Hepatic stellate cell (primary cell): ENCODE measurements around the gene ALDH3B1.

Experiments used
- DNase-seq: peaks from one replicate; pipeline ENCODE4 v3.0.0; 2011; ENCODE audit warnings: low spot score

Gene ALDH3B1

GRCh38 chr11:68044145-68044813, 34.2 kb downstream of the ALDH3B1 start:
- no peak for DNase-seq

- DNase-seq: no peak
These were observed 34.8 kb downstream of the ALDH3B1 start for GRCh38 chr11:68044898-68045351.

GRCh38 chr11:68047437-68048290, 37.5 kb downstream of the ALDH3B1 start:
- DNase-seq: no peak

DNA sequence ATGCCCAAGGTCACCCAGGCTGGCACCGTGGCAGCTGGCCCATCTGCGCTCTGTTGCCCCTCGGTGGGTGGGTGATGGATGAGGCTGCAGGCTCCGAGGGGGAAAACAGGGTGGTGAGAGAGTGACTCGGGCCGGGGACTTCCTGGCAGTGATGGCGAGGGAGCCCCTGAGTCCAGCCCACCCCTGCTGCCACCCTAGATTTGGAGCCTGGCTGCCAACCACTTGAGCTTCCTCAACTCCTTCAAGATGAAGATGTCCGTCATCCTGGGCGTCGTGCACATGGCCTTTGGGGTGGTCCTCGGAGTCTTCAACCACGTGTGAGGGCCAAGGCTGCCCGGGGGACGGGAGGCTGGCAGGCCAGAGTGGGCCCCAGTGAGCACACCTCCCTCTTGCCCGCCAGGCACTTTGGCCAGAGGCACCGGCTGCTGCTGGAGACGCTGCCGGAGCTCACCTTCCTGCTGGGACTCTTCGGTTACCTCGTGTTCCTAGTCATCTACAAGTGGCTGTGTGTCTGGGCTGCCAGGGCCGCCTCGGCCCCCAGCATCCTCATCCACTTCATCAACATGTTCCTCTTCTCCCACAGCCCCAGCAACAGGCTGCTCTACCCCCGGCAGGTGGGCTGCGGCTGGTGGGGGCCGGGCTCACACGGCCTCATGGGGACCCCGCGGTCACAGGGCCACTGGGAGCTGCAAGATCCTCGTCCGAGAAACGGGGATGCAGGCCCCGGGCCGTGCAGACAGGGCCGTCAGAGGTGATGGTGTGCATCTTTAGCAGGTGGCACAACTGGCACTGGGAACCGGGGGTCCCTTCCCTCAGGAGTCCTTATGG, 38.8 kb downstream of the ALDH3B1 start:
- no peak for DNase-seq

DNA sequence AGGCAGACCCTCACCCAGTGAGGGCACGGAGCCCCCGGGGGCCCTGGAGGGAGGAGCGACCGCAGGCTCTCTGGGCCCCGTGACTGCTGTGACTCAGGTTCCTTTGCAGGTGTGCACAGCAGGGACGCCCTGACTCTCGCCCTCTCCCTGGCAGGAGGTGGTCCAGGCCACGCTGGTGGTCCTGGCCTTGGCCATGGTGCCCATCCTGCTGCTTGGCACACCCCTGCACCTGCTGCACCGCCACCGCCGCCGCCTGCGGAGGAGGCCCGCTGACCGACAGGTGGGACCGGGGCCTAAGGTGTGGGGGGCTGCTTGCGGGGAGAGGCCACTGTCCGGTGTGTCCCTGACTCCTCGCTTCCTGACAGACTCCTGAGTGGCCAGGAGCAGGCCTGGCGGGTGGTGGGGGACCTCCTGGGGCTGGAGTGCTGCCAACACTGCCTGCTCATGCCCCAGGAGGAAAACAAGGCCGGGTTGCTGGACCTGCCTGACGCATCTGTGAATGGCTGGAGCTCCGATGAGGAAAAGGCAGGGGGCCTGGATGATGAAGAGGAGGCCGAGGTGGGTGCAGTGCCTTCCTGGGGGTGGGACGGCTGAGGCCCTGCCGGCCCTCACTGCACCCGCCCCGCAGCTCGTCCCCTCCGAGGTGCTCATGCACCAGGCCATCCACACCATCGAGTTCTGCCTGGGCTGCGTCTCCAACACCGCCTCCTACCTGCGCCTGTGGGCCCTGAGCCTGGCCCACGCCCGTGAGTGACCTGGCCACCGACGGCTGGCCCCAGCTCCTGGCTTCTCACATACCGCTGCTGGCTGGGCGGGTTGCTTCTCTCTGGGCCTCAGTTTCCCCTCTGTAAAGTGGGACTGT, 39.6 kb downstream of the ALDH3B1 start:
- DNase-seq: no peak

GRCh38 chr11:68050371-68050841, 40.3 kb downstream of the ALDH3B1 start:
- no peak for DNase-seq

- peak; percentile 8 for DNase-seq
These were observed 41.3 kb downstream of the ALDH3B1 start for GRCh38 chr11:68051191-68052136.

GRCh38 chr11:68052137-68052873, 42.2 kb downstream of the ALDH3B1 start:
- DNase-seq: no peak

GRCh38 chr11:68053117-68053516, 43.0 kb downstream of the ALDH3B1 start:
- DNase-seq: no peak

DNA sequence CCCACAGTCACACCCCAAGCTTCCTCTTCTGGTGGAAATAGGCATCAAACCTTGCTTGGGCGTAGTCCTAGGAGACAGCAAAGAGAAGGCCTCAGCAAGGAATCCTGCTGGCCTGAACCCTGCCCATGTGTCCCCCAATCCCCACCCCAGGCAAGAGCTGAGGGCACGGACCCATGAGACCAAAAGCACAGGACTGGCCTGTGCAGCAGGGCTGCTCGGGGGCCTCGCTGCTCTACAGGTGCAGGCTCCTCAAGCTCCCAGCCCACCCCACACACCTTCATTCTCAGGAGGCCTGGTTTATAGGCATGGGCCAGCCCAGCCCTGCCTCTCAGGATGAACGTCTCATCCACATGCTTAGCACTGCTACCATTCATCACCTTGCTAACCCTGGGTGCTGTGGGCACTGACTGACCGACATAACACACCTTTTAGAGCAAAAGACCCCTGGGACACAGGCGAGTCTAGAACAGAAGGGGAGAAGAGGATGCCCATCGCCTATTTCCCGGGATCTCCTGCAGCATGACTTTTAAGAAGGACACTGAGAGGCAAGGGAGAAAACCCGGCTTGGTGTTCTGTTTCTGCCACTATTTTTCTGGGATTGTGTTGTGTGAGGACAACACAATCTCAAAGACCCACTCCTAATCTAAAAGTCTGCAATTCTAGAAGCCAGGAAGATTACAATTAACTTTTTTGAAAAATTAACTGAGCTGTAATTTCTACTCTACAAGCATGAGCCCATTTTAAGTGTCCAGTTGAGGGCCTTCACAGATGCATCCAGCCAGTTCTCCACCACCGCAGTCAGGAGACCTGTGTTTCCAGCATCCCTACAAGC, 44.1 kb downstream of the ALDH3B1 start:
- DNase-seq: no peak

DNA sequence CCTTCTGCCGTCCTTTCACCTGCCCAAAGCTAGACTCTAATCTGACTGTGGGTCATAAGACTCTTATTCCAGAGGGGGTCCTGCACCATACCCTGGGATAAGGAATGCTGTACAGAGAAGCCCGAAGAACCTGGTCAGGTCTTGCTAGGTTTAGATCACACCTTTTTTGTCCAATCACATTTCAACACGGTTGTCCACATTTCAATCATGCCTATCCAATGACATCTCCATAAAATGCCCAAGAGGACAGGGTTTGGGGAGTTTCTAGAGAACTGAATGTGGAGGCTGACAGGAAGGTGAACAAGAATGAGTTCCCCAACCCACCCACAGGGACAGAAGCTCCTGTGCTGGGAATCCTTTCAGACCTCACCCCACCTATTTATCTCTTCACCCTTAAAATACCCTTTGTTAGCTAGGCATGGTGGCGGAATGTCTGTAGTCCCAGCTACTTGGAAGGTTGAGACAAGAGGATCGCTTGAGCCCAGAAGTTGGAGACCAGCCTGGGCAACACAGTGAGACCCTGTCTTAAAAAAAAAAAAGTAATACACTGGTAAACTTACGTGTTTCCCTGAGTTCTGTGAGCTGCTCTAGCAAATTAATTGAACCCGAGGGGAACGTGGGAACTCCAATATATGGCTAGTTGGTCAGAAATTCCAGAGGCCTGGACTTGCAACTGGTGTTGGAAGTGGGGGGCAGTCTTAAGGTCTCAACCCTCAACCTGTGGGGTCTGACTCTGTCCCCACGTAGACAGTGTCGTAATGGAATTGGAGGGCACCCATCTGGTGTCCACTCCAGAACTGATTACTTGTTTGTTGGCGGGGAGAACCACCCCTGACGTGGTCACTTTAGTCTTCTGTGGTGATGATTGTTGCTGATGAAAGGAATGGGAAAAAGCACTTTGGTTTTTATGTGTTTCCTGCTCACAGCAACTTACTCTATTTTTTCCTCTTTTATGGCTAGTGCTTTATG, 46.5 kb downstream of the ALDH3B1 start:
- DNase-seq: no peak

- DNase-seq: no peak
These were observed 47.7 kb downstream of the ALDH3B1 start for GRCh38 chr11:68057807-68058206.

GRCh38 chr11:68061508-68061907, 51.4 kb downstream of the ALDH3B1 start:
- no peak for DNase-seq

DNA sequence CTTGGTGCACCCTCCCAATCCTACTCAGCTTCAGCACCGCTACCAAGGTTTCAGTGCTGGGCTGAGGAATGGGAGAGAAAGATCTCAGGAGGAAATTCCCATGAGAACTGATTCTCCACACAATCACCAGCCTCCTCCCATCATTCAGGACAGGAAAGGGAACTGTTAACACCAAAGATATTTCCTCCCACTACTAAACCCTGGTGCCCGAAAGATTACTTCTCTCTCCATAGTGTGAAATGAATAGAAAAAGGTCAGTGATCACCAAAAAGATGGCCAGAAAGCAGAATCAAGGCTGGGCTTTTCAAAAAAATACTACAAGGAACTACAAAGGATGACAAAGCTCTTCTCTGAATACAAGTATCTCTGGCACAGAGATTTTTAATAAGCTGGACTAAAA, 54.8 kb downstream of the ALDH3B1 start:
- DNase-seq: no peak

GRCh38 chr11:68065841-68066240, 55.7 kb downstream of the ALDH3B1 start:
- no peak for DNase-seq

DNA sequence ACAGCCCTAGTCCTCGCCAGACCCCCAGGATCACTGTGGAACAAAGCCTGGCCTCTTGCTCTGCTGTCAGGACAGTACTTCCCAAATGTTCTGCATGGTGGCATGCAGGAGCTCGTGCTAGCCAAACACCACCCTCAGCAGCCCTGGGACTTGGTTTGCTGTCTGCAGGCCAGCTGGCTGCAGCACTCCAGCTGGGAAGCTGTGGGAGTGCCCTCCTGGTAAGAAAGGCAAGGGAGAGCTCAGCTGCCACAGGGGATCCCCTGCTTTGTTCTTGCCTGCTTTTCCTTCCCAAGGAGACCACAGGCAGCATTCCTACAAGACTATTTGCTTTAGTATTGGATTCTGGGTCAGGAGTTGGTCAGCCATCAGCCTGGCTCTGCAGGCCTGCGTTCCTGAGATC, 56.6 kb downstream of the ALDH3B1 start:
- no peak for DNase-seq

- no peak for DNase-seq
These were observed 57.9 kb downstream of the ALDH3B1 start for GRCh38 chr11:68067991-68068390.
